Activated T-helper 2 cell treated with anti-CD3 and anti-CD28 coated beads, Interferon-gamma antibody, Interleukin-2, Interleukin-4, amounts not matched to agents 10 μg/mL and 5 μg/mL and 100 μg/mL, durations not matched to agents 14 hours and 24 hours and 36 hours (primary cell): ENCODE measurements around the gene HOXB2. TPM values are rescaled to one million over a fixed set of nuclear protein-coding genes. Genes with fewer than 3 reads are reported as not detected.

Experiments used
- DNase-seq: peaks from one replicate; pipeline ENCODE4 v3.0.0; 2021; ENCODE audit warnings: low spot score
- H3K27ac Mint-ChIP-seq: one replicate; pipeline ENCODE4 v1.8.0; 2021; ENCODE audit warnings: mixed read lengths
- H3K27me3 Mint-ChIP-seq: one replicate; pipeline ENCODE4 v1.8.0; 2021; ENCODE audit warnings: low read depth, mixed read lengths
- H3K36me3 Mint-ChIP-seq: one replicate; pipeline ENCODE4 v1.8.0; 2021; ENCODE audit warnings: low read depth, mixed read lengths
- H3K4me1 Mint-ChIP-seq: one replicate; pipeline ENCODE4 v1.8.0; 2021; ENCODE audit warnings: low read depth, mixed read lengths
- H3K4me3 Mint-ChIP-seq: one replicate; pipeline ENCODE4 v1.8.0; 2021; ENCODE audit warnings: low read depth, mild to moderate bottlenecking, moderate library complexity, mixed read lengths
- H3K9me3 Mint-ChIP-seq: one replicate; pipeline ENCODE4 v1.8.0; 2021; ENCODE audit warnings: mixed read lengths
- intact Hi-C: fragments of 100-400 bp; cut with micrococcal nuclease; formaldehyde crosslinking; loops from one replicate; pipeline ENCODE4 v1.15.1; 2023
- total RNA-seq: library from RNA; stranded (reverse); gene quantifications from 2 replicates; pipeline ENCODE4 v1.2.3, GENCODE V29; 2022

The HOXB2 gene
- total RNA-seq, result 22.2 and 23.9 TPM in 2 replicates

GRCh38 chr17:48545022-48545375 lies at the start of gene HOXB2:
Gene HOXB2 (minus strand): TSS chr17:48545109. CDS start chr17:48544911, 198 bp downstream.
- no peak for DNase-seq
- H3K27ac Mint-ChIP-seq, result peak within 1 kb of the TSS; percentile 94
- intact Hi-C loops, result no loop called here
- peaks cover 17% of the 10 kb centered on the region for H3K36me3 Mint-ChIP-seq
- H3K4me3 Mint-ChIP-seq, result peak within 1 kb of the TSS; percentile 94
- peaks cover 1% of the 10 kb centered on the region for H3K27me3 Mint-ChIP-seq
- H3K9me3 Mint-ChIP-seq, result no peaks in the 10 kb centered on the region
- peaks cover 43% of the 10 kb centered on the region for H3K4me1 Mint-ChIP-seq

- H3K9me3 Mint-ChIP-seq, result no peaks in the 10 kb centered on the region
- peak overlapping the region; percentile 76 for H3K4me3 Mint-ChIP-seq
- H3K27me3 Mint-ChIP-seq, result peaks cover 86% of the 10 kb centered on the region
- intact Hi-C loops, result loop anchor here (1.0 kb wide), 1 partner anchor 258 kb away; no protein-coding TSS in a partner anchor
- H3K27ac Mint-ChIP-seq, result no peak overlapping the region
- peaks cover 43% of the 10 kb centered on the region for H3K4me1 Mint-ChIP-seq
- peaks cover 3% of the 10 kb centered on the region for H3K36me3 Mint-ChIP-seq
- peak; percentile 78 for DNase-seq
Measured at GRCh38 chr17:48593840-48594537, 49.1 kb upstream of the HOXB2 start.

- no peaks in the 10 kb centered on the region for H3K9me3 Mint-ChIP-seq
- no peak within 1 kb of the TSS for H3K27ac Mint-ChIP-seq
- intact Hi-C loops, result no loop called here
- H3K4me1 Mint-ChIP-seq, result peaks cover 42% of the 10 kb centered on the region
- peak within 1 kb of the TSS; percentile 76 for H3K4me3 Mint-ChIP-seq
- no peak for DNase-seq
- peaks cover 3% of the 10 kb centered on the region for H3K36me3 Mint-ChIP-seq
- peaks cover 85% of the 10 kb centered on the region for H3K27me3 Mint-ChIP-seq
Measured at GRCh38 chr17:48593126-48593829, 48.4 kb upstream of the HOXB2 start, which contains the start of gene HOXB5. Gene HOXB5 (minus strand): TSS chr17:48593779. CDS start chr17:48593682, 97 bp downstream.

GRCh38 chr17:48592577-48592976 lies 47.7 kb upstream of the HOXB2 start:
- DNase-seq, result no peak
- peaks cover 85% of the 10 kb centered on the region for H3K27me3 Mint-ChIP-seq
- peaks cover 39% of the 10 kb centered on the region for H3K4me1 Mint-ChIP-seq

GRCh38 chr17:48592057-48592514 lies 47.2 kb upstream of the HOXB2 start:
- Mint-ChIP-seq H3K9me3 (no peaks in the 10 kb centered on the region), H3K27me3 (peaks cover 85% of the 10 kb centered on the region), H3K36me3 (peaks cover 3% of the 10 kb centered on the region), H3K27ac (no peak overlapping the region), H3K4me1 (peaks cover 40% of the 10 kb centered on the region), H3K4me3 (no peak overlapping the region)
- no peak for DNase-seq
- intact Hi-C loops, result no loop called here

More at GRCh38 chr17:48592577-48592976, 47.7 kb upstream of the HOXB2 start:
- no peak overlapping the region for H3K27ac Mint-ChIP-seq
- peaks cover 3% of the 10 kb centered on the region for H3K36me3 Mint-ChIP-seq
- peak overlapping the region; percentile 76 for H3K4me3 Mint-ChIP-seq
- intact Hi-C loops, result no loop called here
- H3K9me3 Mint-ChIP-seq, result no peaks in the 10 kb centered on the region

- Mint-ChIP-seq H3K27me3 (peaks cover 84% of the 10 kb centered on the region), H3K36me3 (peaks cover 3% of the 10 kb centered on the region), H3K4me1 (peaks cover 38% of the 10 kb centered on the region), H3K27ac (no peak overlapping the region), H3K9me3 (no peaks in the 10 kb centered on the region), H3K4me3 (no peak overlapping the region)
- no peak for DNase-seq
- intact Hi-C loops, result no loop called here
Measured at GRCh38 chr17:48591255-48592056, 46.5 kb upstream of the HOXB2 start.

- Mint-ChIP-seq H3K9me3 (no peaks in the 10 kb centered on the region), H3K4me1 (peaks cover 43% of the 10 kb centered on the region), H3K27ac (no peak overlapping the region), H3K36me3 (no peaks in the 10 kb centered on the region), H3K4me3 (no peak overlapping the region), H3K27me3 (peaks cover 85% of the 10 kb centered on the region)
- intact Hi-C loops, result no loop called here
- no peak for DNase-seq
Measured at GRCh38 chr17:48590607-48591161, 45.8 kb upstream of the HOXB2 start.

- peaks cover 79% of the 10 kb centered on the region for H3K27me3 Mint-ChIP-seq
- no peak within 1 kb of the TSS for H3K27ac Mint-ChIP-seq
- H3K36me3 Mint-ChIP-seq, result no peaks in the 10 kb centered on the region
- no peak within 1 kb of the TSS for H3K4me3 Mint-ChIP-seq
- no peaks in the 10 kb centered on the region for H3K9me3 Mint-ChIP-seq
- no peak for DNase-seq
- intact Hi-C loops, result no loop called here
- H3K4me1 Mint-ChIP-seq, result peaks cover 43% of the 10 kb centered on the region
Measured at GRCh38 chr17:48589831-48590606, 45.1 kb upstream of the HOXB2 start, which contains the start of gene HOXB3. Gene HOXB3 (minus strand): TSS chr17:48590241. CDS start chr17:48552474, 37,767 bp downstream.

- intact Hi-C loops, result no loop called here
- H3K4me1 Mint-ChIP-seq, result peaks cover 45% of the 10 kb centered on the region
- no peaks in the 10 kb centered on the region for H3K9me3 Mint-ChIP-seq
- no peaks in the 10 kb centered on the region for H3K36me3 Mint-ChIP-seq
- H3K27me3 Mint-ChIP-seq, result peaks cover 78% of the 10 kb centered on the region
- DNase-seq, result no peak
- H3K4me3 Mint-ChIP-seq, result no peak overlapping the region
- no peak overlapping the region for H3K27ac Mint-ChIP-seq
Measured at GRCh38 chr17:48589060-48589830, 44.3 kb upstream of the HOXB2 start.

GRCh38 chr17:48588528-48588927 lies 43.6 kb upstream of the HOXB2 start:
- peaks cover 77% of the 10 kb centered on the region for H3K27me3 Mint-ChIP-seq
- no peak for DNase-seq
- H3K9me3 Mint-ChIP-seq, result no peaks in the 10 kb centered on the region
- peaks cover 39% of the 10 kb centered on the region for H3K4me1 Mint-ChIP-seq
- H3K36me3 Mint-ChIP-seq, result no peaks in the 10 kb centered on the region
- H3K4me3 Mint-ChIP-seq, result no peak overlapping the region
- intact Hi-C loops, result no loop called here
- no peak overlapping the region for H3K27ac Mint-ChIP-seq

- H3K9me3 Mint-ChIP-seq, result no peaks in the 10 kb centered on the region
- DNase-seq, result no peak
Measured at GRCh38 chr17:48588074-48588415, 43.1 kb upstream of the HOXB2 start.

More at GRCh38 chr17:48588074-48588415, 43.1 kb upstream of the HOXB2 start:
- Mint-ChIP-seq H3K27me3 (peaks cover 76% of the 10 kb centered on the region), H3K36me3 (no peaks in the 10 kb centered on the region), H3K4me3 (no peak overlapping the region), H3K4me1 (peaks cover 35% of the 10 kb centered on the region), H3K27ac (no peak overlapping the region)
- intact Hi-C loops, result no loop called here
